Suprapubic skin (tissue), 3 donors: ENCODE results near the gene BBS4.

ENCODE experiments used
- CTCF ChIP-seq, 2 donors: fragments of 200-600 bp in 1 of 2; fragments of 450-650 bp in 1 of 2; sonication (generic) in 1 of 2; IDR thresholded peaks; one replicate each; pipeline ENCODE4 v1.5.1; 2016 to 2019; ENCODE audit warnings: antibody characterized with exemption in 2 of 2, mild to moderate bottlenecking in 1 of 2, moderate library complexity in 1 of 2
- POLR2A ChIP-seq, 2 donors: fragments of 450-650 bp; IDR thresholded peaks; one replicate each; pipeline ENCODE4 v1.6.1; 2017; ENCODE audit warnings: antibody characterized with exemption in 2 of 2, mild to moderate bottlenecking in 2 of 2, moderate library complexity in 2 of 2

GRCh38 chr15:72749700-72750099 lies 63.7 kb downstream of the BBS4 start:
- TF ChIP-seq POLR2A (IDR thresholded peaks at IDR 0.05) (no peak), CTCF (IDR thresholded peaks at IDR 0.05) (no peak)
